GM12874 (cell line): ENCODE data around the gene INPP5A.

Experiments used
- CTCF ChIP-seq: IDR thresholded peaks from 2 replicates; pipeline ENCODE4 v1.5.1; 2011; ENCODE audit warnings: low read depth, mild to moderate bottlenecking, control low read depth, low read length, moderate library complexity; ENCODE audit not compliant: insufficient read depth

INPP5A gene

GRCh38 chr10:132493756-132494290 is 43.8 kb upstream of the INPP5A start:
- no peak for TF ChIP-seq CTCF

GRCh38 chr10:132494866-132495630 is 42.5 kb upstream of the INPP5A start:
- TF ChIP-seq CTCF: no peak

GRCh38 chr10:132496360-132497062 is 41.1 kb upstream of the INPP5A start:
- TF ChIP-seq CTCF: no peak

- TF ChIP-seq CTCF: no peak
Measured at GRCh38 chr10:132497063-132497680, 40.4 kb upstream of the INPP5A start.

- TF ChIP-seq CTCF: no peak
Measured at GRCh38 chr10:132497861-132498561, 39.6 kb upstream of the INPP5A start.

GRCh38 chr10:132498562-132499366 is 38.8 kb upstream of the INPP5A start:
- no peak for TF ChIP-seq CTCF
